Measurements from ENCODE around the gene ANO2.
"Not testable (repeated sequence)": the region's sequence is repeated elsewhere in the genome, so short reads cannot be mapped to it uniquely, and the experiment has no call there.

Gene ANO2

DNA sequence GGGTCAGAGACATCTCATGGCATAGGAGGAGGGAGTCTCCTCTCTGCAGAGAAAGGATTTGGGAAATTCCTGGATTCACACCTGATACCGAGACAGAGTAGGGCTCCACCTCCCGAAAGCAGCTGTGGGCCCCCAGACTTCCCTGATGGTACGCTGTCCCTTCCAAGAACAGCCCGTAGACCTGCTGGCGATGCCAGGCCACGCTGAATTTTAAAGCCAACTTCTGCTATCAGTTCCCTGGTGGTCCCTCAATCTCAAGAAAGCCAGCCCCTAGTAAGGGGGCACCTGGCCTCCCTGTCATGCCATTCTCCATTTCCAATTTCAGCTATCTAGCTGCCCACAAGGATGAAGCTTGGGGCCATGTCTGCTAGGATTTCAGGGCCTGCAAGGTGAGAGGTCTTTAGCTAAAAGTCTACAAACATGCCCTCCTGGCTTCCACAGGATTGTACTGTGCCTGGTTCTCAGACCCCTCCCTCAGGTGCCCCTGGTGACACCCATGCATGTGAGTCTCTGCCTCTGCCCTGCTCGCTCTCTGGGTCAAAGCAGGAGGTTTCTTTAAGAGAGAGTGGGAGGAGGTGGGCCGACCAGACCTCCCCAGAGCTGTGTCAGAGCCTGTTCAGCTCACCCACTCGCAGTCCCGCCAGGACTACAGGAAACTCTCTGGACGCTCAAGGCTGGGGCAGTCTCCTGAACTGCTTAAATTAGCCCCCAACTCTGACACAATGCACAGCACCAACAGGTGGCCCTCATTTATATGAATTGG, 30.5 kb downstream of the ANO2 start:
- no peak for DNase-seq

DNA sequence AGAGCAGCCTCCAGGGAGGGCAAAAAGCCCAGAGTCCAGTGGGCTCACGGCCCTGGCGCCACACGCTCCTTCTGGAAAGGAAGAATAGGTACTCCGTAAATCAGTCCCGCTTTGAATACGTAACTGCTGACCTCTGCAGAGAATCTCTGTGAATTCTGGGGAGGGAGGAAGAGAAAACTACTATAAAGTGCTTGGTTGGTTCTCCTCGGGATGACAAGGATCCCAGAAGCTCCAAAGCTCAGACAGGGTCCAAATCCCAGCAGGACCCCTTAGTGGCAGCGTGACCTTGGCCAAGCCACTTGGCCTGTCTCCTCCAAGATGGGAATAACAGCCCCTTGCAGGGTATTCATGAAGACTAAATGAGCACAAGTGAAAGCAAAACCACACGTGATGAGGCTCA, 31.7 kb downstream of the ANO2 start:
- no peak for DNase-seq

DNA sequence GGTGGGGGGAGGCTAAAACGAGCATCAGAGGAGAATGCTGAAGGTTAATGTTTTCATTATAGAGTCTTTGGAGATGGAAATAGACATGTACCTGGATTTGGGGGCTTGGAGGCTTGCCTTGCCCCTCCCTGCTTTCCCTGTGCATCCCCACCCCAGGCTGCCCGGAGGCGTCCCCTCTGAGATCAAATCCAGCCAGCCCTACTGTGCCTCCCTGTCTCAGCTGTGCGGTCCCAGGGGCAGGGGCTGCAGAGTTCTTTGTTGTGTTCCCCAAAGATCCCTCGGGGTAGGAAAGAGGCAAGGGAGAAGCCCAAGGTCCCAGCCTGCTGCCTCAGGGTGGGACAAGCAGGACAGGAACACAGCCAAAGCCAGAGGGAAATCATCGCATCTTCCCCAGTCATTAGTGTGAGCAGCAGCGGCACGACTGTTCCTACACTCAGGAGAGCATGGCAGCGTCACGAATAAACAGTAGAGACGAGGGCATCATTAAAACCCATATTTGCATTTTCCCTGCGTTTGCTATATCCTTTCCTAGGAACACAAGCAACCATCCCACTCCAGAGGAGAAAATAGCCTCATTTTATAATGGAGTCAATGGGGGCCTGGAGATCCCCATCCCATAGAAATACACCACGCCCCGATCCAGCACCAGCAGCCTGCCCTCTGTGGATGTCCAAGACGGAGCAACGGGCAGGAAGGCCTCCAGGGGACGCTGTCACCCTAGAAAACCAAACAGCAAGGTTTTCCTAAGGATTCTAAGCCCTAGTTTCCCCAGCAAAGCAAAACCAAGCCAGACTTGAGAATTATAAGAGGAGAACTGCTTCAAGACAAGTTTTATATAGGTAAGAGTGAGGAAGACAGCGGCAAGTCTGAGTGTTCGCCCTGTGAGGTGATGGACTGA, 32.4 kb downstream of the ANO2 start:
- no peak for DNase-seq

DNA sequence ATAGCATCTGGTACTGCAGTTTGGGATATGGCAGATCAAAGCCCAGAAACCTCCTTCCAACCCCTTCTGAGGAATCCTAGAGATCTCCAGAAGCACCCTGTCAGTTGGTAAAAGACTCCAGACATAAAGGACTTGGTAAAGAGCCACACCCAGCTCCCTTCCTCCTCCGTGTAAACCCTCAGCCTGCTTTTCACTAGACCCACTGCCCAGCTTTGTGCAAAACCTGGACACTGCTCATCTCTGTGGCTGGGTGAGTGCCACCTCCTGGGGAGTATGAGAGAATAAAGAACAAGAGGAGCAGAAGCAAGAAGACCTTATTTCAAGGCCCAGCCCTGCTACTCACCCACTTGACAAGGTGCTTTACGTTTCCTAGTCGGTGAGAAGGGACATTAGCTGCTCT, 33.0 kb downstream of the ANO2 start:
- no peak for DNase-seq

DNA sequence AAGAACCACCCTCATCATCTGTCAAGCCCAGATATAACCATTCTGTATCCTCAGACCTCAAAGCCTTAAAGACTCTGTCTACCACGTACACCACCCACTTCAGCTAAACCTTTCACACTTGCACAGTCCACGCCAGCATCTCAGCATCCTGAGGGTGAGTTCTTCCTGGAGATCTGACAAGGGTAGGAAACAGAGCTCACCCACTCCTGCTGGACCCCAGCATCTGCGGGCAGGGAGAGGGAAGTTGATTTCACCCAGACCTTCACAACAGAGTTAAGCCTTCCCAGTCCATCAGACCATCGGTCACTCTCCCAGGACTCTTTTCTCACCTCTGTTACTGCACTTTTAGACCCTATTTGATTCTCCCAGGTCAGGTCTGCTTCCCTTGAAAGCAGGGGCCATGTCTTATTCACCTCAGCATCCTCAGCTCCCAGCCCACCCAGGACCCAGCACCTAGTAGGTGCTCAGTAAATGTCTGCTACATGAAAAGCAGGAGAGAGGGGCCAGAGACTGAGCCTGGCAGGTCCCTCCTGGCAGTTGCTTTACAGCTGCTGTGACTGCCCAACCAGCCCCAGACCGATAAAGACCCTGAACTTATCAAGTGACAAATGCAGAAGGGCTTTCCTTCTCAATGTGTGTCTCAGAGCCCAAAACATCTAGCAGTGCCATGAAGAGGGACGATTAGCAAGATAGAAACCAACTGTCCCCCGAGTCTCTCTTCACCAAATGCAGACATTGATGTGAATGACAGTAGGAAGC, 34.1 kb downstream of the ANO2 start:
- DNase-seq: no peak

DNA sequence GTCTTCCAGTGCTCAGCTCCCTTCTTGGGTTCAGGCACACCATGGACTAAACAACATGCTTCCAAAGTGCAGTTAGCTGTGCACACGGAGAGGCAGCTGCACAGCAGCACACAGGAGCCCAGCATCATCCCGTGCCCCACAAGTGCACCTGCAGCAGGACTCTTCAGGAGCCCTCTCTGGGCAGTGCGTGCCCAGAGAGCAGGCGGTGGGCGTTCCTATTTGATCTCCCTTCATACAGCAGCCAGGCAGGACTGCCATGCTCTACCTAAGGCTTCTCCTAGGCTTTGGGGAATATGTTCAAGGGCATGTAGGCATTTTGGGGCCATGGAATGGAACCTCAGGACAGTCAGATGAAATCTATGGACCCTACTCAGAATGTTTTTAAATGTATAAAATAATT, 35.5 kb downstream of the ANO2 start:
- no peak for DNase-seq

DNA sequence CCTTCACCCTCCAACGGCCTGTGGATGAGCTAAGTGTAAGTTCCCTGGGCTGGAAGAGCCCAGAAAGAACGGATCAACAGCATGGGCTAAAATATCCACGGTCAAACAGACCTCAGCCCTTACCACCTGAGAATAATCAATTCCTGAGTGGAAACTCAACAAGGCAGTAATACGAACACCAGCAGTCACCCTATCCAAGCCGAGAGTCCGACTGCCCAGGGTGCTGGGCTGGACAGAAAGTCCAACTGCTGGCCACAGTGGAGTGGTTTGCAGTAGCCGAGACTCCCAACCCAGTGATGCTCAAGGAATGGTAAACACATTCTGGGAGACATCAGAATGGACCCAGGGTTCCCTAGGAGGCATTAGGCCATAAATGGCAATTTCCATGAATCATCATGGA, 36.8 kb downstream of the ANO2 start:
- DNase-seq: no peak

DNA sequence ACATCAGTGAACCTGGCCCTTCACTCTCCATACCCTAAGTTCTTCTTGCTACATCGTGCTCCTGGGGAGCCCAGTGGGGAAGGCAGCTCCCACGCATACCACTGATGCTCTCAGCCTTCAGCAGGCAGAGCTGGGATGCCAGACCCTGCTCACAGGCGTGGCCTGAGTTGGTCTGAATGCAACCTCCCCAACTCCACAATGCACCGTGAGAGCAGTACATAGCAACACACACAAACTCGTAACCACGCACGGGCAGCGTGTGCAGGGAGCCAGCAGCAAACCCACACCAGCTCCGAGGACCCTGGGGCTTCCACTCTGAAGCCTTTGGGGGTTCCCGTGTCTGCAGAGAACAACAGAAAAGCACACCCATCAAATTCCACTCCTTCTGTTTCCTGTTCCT, 37.3 kb downstream of the ANO2 start:
- no peak for DNase-seq

DNA sequence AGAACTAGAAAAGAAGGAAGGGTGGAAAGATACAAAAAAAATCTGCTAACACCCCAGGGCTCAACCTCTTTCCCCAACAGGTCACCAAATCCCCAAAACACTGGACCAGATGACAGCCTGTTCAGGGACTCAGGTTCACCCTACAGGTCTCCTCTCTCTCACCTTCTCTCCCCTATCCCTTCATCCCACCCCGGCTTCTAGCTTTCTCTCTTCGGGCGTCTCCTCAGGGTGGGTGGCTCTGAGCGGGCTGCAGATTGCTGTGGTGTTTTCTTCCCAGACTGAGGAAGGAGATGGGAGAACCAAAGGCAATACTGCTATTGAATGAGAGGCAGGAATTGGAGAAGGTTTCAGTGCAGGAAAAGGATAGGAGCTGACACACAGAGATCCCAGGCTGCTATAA, 39.3 kb downstream of the ANO2 start:
- no peak for DNase-seq

DNA sequence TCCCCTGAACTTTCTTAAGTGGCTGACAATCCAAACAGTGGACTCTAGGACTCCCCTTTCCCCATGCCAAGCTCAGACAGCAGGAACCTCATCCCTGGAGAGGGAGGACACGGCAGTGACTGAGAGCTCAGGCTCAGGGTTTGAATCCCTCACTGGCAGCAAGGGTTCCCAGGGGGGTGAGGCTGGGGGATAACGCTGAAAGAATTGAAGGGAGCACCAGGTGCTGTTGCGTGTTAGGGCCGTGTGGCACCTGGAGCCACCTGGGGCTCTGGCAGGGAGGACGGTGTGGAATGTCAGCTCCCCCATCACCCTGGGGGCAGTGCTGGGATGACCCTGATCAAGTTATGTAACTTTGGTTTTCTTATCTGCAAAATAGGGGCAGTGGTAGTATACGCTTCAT, 40.1 kb downstream of the ANO2 start:
- DNase-seq: no peak

DNA sequence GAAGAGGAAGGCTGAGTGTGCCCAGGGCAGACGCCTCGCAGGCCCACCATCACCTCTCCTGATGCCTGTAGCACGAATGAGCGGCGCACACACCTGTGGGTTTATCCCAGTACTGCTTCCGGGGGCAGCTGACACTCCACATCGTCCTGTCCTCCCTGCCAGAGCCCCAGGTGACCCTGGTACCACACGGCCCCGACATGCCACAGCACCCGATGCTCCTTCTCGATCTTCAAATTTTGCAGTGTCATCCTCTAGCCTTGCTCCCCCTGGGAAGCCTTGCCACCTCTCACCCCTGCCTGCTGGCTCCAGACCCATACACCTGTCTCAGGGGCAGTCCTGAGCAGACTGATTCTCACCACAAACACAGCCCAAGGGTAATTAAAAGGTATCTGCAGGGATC, 40.6 kb downstream of the ANO2 start:
- no peak for DNase-seq

DNA sequence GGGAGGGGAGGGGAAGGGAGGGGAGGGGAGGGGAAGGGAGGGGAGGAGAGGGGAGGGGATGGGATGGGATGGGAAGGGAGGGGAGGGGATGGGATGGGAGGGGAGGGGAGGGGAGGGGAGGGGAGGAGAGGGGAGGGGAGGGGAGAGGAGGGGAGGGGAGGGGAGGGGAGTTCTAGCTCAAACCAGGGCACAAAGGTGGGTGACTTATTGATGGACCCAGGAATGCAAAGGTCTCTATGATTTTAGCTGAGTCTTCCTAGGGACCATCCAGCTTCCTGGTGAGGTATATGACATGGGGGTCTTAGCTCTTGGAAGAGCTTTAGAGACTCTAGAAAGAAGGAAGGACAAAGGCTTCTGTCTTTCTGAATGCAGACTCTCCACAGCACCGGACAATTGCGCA, 42.3 kb downstream of the ANO2 start:
- no peak for DNase-seq

DNA sequence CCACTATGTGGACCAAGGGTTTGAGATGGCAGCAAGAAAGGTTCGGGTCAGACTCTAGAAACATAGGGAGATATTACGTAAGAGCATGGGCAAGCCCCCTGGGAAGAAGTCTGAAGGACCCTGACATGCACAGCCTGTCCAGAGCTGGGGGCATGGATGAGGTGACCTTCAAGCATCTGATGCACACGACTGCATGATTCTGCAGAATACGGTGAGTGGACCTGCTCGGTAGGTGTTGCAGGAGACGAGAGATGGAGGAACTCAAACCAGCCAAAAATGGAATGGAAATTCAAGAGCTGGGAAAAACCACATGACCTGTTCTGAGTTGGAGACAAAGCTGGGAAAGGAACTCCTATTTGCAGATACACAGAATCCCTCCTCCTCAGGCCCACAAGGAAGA, 43.6 kb downstream of the ANO2 start:
- no peak for DNase-seq

DNA sequence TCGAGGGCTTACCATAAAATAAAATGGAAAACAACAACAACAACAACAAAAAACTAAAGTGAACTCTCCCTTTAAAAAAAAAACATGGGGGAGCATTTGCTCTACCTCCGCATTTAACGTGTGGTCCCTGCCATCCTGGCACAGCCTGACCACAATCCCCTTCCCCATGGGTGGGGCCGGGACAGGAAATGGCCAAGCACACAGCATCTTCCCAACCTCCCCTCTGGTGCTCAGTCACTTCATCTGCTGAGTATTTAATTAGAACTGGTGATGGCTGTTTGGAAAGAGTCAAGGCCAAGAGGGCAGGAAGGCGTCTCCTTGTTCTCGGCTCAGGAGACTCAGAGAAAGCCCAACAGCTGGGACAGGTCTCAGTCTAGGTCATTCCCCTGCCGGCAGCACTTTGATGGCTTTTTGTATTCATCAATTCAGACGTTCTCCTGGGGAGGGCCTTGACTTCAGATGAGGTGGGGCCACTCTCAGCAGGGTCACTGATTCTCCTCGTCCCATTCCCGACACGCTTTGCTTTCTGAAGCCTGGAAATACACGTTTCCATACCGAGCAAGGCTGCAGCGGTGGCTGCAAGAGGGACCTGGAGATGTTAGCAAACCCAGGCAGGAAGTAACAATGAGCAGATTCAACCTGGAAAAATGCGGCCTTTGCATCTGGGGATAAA, 44.4 kb downstream of the ANO2 start:
- no peak for DNase-seq

DNA sequence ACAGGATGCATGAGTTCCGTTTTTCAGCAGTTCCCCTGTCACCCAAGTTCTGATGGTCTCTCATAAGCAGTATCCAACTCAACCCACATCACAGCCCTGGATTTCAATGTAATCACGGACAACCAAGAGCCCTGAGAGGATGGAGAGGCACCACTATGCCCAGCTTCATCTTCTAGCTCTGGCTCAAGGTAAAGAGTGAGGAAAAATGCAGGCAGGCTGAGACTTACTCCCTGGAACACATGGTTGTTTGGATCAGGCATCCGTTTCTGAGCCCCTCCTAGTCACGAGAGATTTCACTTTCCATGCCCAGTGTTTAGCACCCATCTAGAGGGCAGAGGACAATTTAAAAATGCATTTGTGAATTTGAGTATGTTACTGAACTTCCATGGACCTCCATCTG, 45.0 kb downstream of the ANO2 start:
- no peak for DNase-seq

DNA sequence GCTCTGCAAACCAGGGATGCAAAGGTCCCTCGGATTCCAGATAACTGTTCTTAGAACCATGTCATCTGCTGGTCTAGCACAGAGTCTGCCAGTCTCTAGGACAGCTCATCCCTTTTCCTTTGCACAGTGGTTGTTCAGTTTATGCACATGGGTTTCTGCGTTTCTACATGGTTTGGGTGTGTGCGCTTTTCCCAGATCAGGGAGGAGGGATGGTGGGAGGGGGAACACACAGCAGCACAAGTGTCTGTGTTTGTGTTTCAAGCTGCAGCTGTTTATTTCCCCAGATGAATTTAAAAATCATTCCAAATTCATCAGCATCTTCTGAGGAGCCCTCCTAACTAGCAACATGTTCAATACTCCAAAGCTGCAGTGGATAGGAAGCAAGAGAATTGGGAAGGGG, 45.4 kb downstream of the ANO2 start:
- no peak for DNase-seq

DNA sequence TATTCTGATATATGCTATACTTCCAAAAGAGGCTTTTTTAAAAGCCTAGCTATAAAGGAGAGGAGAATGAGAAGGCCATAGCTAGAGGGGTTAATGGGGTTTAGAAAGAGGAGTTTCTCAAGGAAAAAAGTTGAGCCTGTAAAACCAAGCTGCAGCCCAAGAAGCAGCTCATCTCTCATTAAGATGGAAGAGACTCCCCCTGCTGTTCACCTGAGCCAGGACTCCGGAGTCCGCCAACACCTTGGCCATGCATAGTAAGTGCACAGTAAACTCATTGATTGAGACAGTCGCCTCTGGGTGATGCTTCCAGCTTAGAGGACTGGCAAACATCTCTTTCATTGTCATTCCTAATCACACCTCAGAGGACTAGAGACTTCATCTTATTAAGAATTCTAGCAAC, 46.2 kb downstream of the ANO2 start:
- DNase-seq: no peak

DNA sequence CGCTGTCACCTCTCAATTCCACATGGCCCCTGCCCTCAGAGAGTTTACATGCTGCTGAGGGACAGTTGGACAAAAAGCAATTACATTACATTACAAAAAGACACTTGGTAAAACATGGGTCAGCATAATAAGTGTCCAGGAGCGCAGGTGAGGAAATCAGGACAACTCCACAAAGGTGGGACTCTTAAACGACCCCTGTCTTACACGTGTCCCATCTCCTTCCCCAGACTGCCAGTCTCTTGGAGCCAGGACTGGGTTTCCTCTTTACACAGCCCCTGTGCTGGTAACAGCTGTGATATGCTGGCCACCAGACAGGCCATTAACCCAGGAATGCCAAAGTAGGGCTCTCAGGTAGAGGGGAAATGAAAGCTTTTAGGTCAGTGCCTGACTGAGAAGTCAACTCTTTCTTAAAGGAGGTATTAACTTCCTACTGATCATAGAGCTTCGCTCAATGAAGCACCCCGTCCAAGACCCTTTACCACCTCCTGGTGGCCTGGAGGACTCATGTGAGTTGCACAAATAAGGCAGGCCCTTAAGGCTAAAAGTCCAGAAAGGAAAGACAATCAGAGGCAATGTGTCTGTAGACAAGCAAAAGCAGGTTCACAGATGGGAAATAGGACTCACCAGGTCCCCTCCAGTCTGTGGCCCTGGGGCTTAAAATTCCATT, 55.5 kb downstream of the ANO2 start:
- no peak for DNase-seq

DNA sequence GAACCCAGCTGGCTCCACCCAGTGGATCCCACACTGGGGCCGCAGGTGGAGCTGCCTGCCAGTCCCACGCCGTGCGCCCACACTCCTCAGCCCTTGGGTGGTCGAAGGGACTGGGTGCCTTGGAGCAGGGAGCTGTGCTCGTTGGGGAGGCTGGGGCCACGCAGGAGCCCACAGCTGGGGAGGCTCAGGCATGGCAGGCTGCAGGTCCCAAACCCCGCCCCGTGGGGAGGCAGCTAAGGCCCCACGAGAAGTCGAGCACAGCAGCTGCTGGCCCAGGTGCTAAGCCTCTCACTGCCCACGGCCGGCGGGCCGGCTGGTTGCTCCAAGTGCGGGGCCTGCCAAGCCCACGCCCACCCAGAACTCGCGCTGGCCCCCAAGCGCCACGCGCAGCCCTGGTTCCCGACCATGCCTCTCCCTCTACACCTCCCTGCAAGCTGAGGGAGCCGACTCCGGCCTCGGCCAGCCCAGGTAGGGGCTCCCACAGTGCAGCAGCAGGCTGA, 56.2 kb downstream of the ANO2 start:
- DNase-seq: no peak

DNA sequence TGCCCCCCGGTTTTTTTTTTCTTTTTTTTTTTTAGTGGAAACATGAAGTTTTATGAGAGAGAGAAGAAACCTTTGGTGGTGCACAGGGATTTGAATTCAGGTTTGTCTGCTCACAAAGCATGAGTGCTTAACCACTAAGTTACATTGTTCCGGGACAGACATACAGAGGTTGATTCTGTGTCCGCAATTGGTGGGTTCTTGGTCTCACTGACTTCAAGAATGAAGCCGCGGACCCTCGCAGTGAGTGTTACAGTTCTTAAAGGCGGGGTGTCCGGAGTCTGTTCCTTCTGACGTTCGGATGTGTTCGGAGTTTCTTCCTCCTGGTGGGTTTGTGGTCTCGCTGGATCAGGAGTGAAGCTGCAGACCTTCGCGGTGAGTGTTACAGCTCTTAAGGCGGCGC, 57.2 kb downstream of the ANO2 start:
- DNase-seq: not testable (repeated sequence)

DNA sequence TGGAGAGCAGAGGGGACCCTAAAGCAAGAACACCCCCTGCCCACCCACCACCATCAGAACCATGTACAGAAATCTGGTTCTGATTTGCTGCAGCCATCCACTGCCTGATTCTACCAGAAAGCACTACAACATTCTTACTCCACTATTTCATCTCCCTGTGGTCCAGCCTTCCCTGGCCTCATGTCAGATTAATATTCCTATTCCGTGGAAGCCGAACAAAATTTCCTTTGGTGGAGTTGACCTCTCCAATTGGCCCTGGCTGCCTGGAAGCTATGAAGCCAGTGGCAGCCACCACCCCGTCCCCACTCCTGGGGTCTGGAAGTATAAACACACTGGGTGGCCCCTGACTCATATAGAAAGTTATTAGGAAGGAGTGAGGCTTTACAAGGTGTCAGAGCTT, 60.2 kb downstream of the ANO2 start:
- DNase-seq: no peak

DNA sequence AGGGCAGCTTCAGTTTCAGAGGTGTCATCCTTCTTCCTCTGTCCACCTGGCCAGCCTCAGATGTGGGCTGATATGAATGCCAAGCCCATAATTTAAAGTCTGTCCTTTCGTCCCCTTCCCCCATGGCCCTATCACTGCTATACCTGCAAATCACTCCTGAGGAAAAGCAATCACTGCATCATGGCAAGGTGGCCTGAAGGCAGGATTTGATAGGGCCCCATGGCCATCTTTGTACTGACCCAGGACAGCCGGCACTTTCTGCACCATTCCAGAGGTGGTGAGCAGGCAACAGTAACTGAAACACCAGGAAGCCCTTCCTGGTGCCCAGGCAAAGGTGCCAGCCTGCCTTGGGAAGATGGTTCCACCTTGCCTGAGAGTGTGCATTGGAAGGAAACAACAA, 60.8 kb downstream of the ANO2 start:
- DNase-seq: no peak
